Liver (tissue), 9 donors: ENCODE data around the gene IQCH. TPM values are rescaled to one million over a fixed set of nuclear protein-coding genes. Genes with fewer than 3 reads are reported as not detected.

Experiments used
- DNase-seq: peaks from one replicate; pipeline ENCODE4 v3.0.0-alpha.2; 2017; ENCODE audit warnings: low spot score
- H3K27ac ChIP-seq, 2 donors: one replicate each; pipeline ENCODE4 v1.7.0; 2013; ENCODE audit warnings: inconsistent platforms in 2 of 2, low read length in 2 of 2, control low read depth in 1 of 2, low read depth in 1 of 2, mild to moderate bottlenecking in 1 of 2
- H3K27me3 ChIP-seq, 4 donors: one replicate each; pipeline versions ENCODE4 v1.6.1 to v1.7.0; 2013; ENCODE audit warnings: low read length in 3 of 4, inconsistent platforms in 1 of 4, mild to moderate bottlenecking in 1 of 4, moderate library complexity in 1 of 4; ENCODE audit not compliant: control insufficient read depth in 4 of 4, insufficient read depth in 4 of 4
- H3K36me3 ChIP-seq, 4 donors: one replicate each; pipeline versions ENCODE4 v1.6.1 to v1.7.0; 2013; ENCODE audit warnings: low read length in 3 of 4, mild to moderate bottlenecking in 3 of 4, low read depth in 1 of 4, moderate library complexity in 1 of 4; ENCODE audit not compliant: control insufficient read depth in 4 of 4, insufficient read depth in 3 of 4
- H3K4me1 ChIP-seq, 4 donors: one replicate each; pipeline versions ENCODE4 v1.6.1 to v1.7.0; 2013; ENCODE audit warnings: low read length in 3 of 4, mild to moderate bottlenecking in 3 of 4, moderate library complexity in 1 of 4; ENCODE audit not compliant: control insufficient read depth in 4 of 4, insufficient read depth in 4 of 4
- H3K4me3 ChIP-seq, 3 donors: one replicate each; pipeline versions ENCODE4 v1.6.1 to v1.7.0; 2013; ENCODE audit warnings: low read length in 3 of 3, control low read depth in 1 of 3, low read depth in 1 of 3, mild to moderate bottlenecking in 1 of 3
- H3K9ac ChIP-seq, 2 donors: one replicate each; pipeline ENCODE4 v1.7.0; 2013; ENCODE audit warnings: low read length in 2 of 2, mild to moderate bottlenecking in 2 of 2, moderate library complexity in 2 of 2, control low read depth in 1 of 2, low read depth in 1 of 2
- H3K9me3 ChIP-seq, 4 donors: one replicate each; pipeline versions ENCODE4 v1.6.1 to v1.7.0; 2013; ENCODE audit warnings: low read length in 3 of 4; ENCODE audit not compliant: control insufficient read depth in 4 of 4
- EGR1 ChIP-seq, 2 donors: IDR thresholded peaks; 2 replicates each; pipeline ENCODE4 v1.6.1; 2016 to 2018; ENCODE audit warnings: antibody characterized with exemption in 2 of 2, low read depth in 2 of 2
- FOXA1 ChIP-seq: IDR thresholded peaks from 2 replicates; pipeline ENCODE4 v1.6.1; 2016; ENCODE audit warnings: antibody characterized with exemption
- FOXA2 ChIP-seq: IDR thresholded peaks from 2 replicates; pipeline ENCODE4 v1.6.1; 2016; ENCODE audit warnings: antibody characterized with exemption
- GABPA ChIP-seq, 2 donors: IDR thresholded peaks in 1 of 2; conservative IDR thresholded peaks in 1 of 2; 2 replicates each; pipeline ENCODE4 v1.6.1; 2016; ENCODE audit warnings: antibody characterized with exemption in 2 of 2, mild to moderate bottlenecking in 1 of 2, moderate library complexity in 1 of 2
- HNF4A ChIP-seq, 2 donors: conservative IDR thresholded peaks; 2 replicates each; pipeline ENCODE4 v1.6.1; 2016; ENCODE audit warnings: antibody characterized with exemption in 2 of 2, mild to moderate bottlenecking in 2 of 2
- HNF4G ChIP-seq: IDR thresholded peaks from 2 replicates; pipeline ENCODE4 v1.6.1; 2016; ENCODE audit warnings: antibody characterized with exemption
- JUND ChIP-seq, 2 donors: IDR thresholded peaks; 2 replicates each; pipeline ENCODE4 v1.6.1; 2016; ENCODE audit warnings: antibody characterized with exemption in 2 of 2
- NR2F2 ChIP-seq: IDR thresholded peaks from 2 replicates; pipeline ENCODE4 v1.6.1; 2016; ENCODE audit warnings: antibody characterized with exemption
- RAD21 ChIP-seq, 2 donors: IDR thresholded peaks; 2 replicates each; pipeline ENCODE4 v1.6.1; 2016; ENCODE audit warnings: antibody characterized with exemption in 2 of 2, mild to moderate bottlenecking in 2 of 2
- RXRA ChIP-seq, 2 donors: IDR thresholded peaks; 2 replicates each; pipeline ENCODE4 v1.6.1; 2017 to 2018; ENCODE audit warnings: antibody characterized with exemption in 2 of 2, mild to moderate bottlenecking in 1 of 2
- SP1 ChIP-seq: IDR thresholded peaks from 2 replicates; pipeline ENCODE4 v1.6.1; 2018; ENCODE audit warnings: antibody characterized with exemption, mild to moderate bottlenecking
- TAF1 ChIP-seq: conservative IDR thresholded peaks from 2 replicates; pipeline ENCODE4 v1.6.1; 2016; ENCODE audit warnings: antibody characterized with exemption, mild to moderate bottlenecking
- YY1 ChIP-seq: IDR thresholded peaks from 2 replicates; pipeline ENCODE4 v1.6.1; 2016; ENCODE audit warnings: antibody characterized with exemption, mild to moderate bottlenecking
- whole genome bisulfite sequencing: extraction: QIAGEN DNeasy Blood & Tissue Kit; methylation state at CpG from one replicate; pipeline ENCODE4 v1.1.7; 2013; 5-methylcytosine and 5-hydroxymethylcytosine counted together
- polyA plus RNA-seq, 2 donors: library from polyadenylated mRNA; stranded (reverse) in 1 of 2; unstranded in 1 of 2; fragments of 200-250 nt in 1 of 2; fragments of >200 nt in 1 of 2; fragmentation: Nextera tagmentation in 1 of 2; extraction: Ambion mirVana in 1 of 2; gene quantifications; one replicate each; pipeline versions ENCODE4 v1.2.1 to v1.2.3, GENCODE V29; 2013 to 2015
- total RNA-seq, 2 donors: library from RNA; depleted of rRNA; stranded (reverse); fragments of >200 nt; gene quantifications; one replicate each; pipeline ENCODE4 v1.2.3, GENCODE V29; 2014
- TF ChIP-seq, protein P1 (sequence below): fragments of 150-350 bp; IDR thresholded peaks from 2 replicates; pipeline ENCODE4 v1.5.1; 2017; ENCODE audit warnings: improper control_type of control experiment, low read depth, low read length; ENCODE audit not compliant: missing input control
- TF ChIP-seq, protein P2 (sequence below): IDR thresholded peaks from 2 replicates; pipeline ENCODE4 v1.6.1; 2016; ENCODE audit warnings: antibody characterized with exemption, mild to moderate bottlenecking
- TF ChIP-seq, protein P3 (sequence below): IDR thresholded peaks from 2 replicates; pipeline ENCODE4 v1.6.1; 2016; ENCODE audit warnings: antibody characterized with exemption
- TF ChIP-seq, protein P4 (sequence below): IDR thresholded peaks from 2 replicates; pipeline ENCODE4 v1.6.1; 2016; ENCODE audit warnings: antibody characterized with exemption
- TF ChIP-seq, protein P5 (sequence below): IDR thresholded peaks from 2 replicates; pipeline ENCODE4 v1.6.1; 2016; ENCODE audit warnings: antibody characterized with exemption
- donor health status: healthy.
- donor health status: healthy.
- donor health status: healthy.
- donor health status: healthy.
- donor health status: healthy.

The IQCH gene
- total and polyA plus RNA-seq, 4 donors, result 0.23 to 1.6 (median 0.86) TPM

DNA sequence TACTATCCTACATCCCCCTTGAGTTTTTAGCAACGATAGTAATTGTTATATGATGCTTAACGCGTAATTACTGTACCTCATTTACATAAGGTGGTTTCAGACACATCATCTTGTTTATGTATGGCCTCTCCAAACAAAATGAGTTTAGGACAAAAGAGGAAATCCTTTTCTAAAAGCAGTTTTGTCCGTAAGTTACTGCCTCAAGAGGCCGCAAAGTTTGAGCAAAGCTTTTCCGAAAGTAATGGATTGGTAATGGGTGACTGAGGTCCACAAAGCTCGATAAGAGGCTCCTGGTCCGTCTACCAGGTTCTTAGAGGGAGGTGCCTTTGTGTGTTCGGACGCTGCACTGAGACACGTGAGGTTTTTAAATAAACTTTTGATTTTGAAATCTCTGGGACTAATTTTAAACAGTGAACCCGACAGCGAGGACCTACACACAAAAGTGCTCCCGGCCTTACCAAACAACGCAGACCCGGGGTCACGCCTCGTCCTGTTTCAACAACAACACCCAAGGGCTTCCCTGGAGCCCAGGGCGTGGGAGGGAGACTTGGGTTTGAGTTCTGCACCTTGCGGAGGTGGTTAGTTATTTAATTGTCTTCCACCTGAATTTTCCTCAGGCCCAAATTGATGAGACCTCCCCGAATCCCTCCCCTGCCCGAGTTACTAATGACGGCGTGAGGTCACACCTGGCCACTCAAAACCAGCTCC is 265.9 kb downstream of the IQCH start:
- WGBS, result 10% methylated on average over 24 of the region's 24 CpGs
- no peak for TF ChIP-seq FOXA2
- TF ChIP-seq, protein P1, sequence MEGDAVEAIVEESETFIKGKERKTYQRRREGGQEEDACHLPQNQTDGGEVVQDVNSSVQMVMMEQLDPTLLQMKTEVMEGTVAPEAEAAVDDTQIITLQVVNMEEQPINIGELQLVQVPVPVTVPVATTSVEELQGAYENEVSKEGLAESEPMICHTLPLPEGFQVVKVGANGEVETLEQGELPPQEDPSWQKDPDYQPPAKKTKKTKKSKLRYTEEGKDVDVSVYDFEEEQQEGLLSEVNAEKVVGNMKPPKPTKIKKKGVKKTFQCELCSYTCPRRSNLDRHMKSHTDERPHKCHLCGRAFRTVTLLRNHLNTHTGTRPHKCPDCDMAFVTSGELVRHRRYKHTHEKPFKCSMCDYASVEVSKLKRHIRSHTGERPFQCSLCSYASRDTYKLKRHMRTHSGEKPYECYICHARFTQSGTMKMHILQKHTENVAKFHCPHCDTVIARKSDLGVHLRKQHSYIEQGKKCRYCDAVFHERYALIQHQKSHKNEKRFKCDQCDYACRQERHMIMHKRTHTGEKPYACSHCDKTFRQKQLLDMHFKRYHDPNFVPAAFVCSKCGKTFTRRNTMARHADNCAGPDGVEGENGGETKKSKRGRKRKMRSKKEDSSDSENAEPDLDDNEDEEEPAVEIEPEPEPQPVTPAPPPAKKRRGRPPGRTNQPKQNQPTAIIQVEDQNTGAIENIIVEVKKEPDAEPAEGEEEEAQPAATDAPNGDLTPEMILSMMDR, result no peak
- peak; percentile 42 to 47 for TF ChIP-seq HNF4A (conservative IDR thresholded peaks at IDR 0.05)
- TF ChIP-seq GABPA (IDR thresholded peaks at IDR 0.05 in 1 of 2, conservative IDR thresholded peaks at IDR 0.05 in 1 of 2), result no peak
- TF ChIP-seq, protein P2, sequence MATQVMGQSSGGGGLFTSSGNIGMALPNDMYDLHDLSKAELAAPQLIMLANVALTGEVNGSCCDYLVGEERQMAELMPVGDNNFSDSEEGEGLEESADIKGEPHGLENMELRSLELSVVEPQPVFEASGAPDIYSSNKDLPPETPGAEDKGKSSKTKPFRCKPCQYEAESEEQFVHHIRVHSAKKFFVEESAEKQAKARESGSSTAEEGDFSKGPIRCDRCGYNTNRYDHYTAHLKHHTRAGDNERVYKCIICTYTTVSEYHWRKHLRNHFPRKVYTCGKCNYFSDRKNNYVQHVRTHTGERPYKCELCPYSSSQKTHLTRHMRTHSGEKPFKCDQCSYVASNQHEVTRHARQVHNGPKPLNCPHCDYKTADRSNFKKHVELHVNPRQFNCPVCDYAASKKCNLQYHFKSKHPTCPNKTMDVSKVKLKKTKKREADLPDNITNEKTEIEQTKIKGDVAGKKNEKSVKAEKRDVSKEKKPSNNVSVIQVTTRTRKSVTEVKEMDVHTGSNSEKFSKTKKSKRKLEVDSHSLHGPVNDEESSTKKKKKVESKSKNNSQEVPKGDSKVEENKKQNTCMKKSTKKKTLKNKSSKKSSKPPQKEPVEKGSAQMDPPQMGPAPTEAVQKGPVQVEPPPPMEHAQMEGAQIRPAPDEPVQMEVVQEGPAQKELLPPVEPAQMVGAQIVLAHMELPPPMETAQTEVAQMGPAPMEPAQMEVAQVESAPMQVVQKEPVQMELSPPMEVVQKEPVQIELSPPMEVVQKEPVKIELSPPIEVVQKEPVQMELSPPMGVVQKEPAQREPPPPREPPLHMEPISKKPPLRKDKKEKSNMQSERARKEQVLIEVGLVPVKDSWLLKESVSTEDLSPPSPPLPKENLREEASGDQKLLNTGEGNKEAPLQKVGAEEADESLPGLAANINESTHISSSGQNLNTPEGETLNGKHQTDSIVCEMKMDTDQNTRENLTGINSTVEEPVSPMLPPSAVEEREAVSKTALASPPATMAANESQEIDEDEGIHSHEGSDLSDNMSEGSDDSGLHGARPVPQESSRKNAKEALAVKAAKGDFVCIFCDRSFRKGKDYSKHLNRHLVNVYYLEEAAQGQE, result peak; percentile 78
- TF ChIP-seq, protein P3, sequence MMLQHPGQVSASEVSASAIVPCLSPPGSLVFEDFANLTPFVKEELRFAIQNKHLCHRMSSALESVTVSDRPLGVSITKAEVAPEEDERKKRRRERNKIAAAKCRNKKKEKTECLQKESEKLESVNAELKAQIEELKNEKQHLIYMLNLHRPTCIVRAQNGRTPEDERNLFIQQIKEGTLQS, result no peak
- no peak for TF ChIP-seq NR2F2
- peak in 1 of 2 donors; percentile 15 for TF ChIP-seq RAD21 (IDR thresholded peaks at IDR 0.05)
- TF ChIP-seq HNF4G, result no peak
- TF ChIP-seq EGR1 (IDR thresholded peaks at IDR 0.05; ENCODE audit: low read depth in 2 of 2), result no peak
- no peak for TF ChIP-seq TAF1
- TF ChIP-seq JUND (IDR thresholded peaks at IDR 0.05), result peak; percentile 18 to 27
- TF ChIP-seq, protein P4, sequence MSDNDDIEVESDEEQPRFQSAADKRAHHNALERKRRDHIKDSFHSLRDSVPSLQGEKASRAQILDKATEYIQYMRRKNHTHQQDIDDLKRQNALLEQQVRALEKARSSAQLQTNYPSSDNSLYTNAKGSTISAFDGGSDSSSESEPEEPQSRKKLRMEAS, result peak; percentile 50
- TF ChIP-seq RXRA (IDR thresholded peaks at IDR 0.05), result peak; percentile 53 to 61
- no peak for TF ChIP-seq FOXA1
- TF ChIP-seq, protein P5, sequence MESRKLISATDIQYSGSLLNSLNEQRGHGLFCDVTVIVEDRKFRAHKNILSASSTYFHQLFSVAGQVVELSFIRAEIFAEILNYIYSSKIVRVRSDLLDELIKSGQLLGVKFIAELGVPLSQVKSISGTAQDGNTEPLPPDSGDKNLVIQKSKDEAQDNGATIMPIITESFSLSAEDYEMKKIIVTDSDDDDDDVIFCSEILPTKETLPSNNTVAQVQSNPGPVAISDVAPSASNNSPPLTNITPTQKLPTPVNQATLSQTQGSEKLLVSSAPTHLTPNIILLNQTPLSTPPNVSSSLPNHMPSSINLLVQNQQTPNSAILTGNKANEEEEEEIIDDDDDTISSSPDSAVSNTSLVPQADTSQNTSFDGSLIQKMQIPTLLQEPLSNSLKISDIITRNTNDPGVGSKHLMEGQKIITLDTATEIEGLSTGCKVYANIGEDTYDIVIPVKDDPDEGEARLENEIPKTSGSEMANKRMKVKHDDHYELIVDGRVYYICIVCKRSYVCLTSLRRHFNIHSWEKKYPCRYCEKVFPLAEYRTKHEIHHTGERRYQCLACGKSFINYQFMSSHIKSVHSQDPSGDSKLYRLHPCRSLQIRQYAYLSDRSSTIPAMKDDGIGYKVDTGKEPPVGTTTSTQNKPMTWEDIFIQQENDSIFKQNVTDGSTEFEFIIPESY, result peak; percentile 26
- TF ChIP-seq YY1, result peak; percentile 55
- peak; percentile 50 for TF ChIP-seq SP1
- peak overlapping the region; percentile 48 to 92 for H3K9ac ChIP-seq
- peak overlapping the region; percentile 88 to 96 for H3K27ac ChIP-seq
- H3K4me1 ChIP-seq, result peaks cover 0 to 19% (median 7%) of the 10 kb centered on the region in 4 donors
- H3K27me3 ChIP-seq, result no peaks in the 10 kb centered on the region
- no peak for DNase-seq
- peaks cover 0 to 5% (median 0%) of the 10 kb centered on the region in 4 donors for H3K36me3 ChIP-seq
- peak overlapping the region; percentile 59 to 94 (median 85) for H3K4me3 ChIP-seq
- H3K9me3 ChIP-seq, result no peaks in the 10 kb centered on the region
